SJSA1 (cell line): ENCODE data around the gene AIF1. TPM values are rescaled to one million over a fixed set of nuclear protein-coding genes. Genes with fewer than 3 reads are reported as not detected.
A peak's percentile ranks its signal among the peaks of the same experiment; 100 is the strongest.

ENCODE experiments used
- DNase-seq, 2 experiments: peaks; one replicate each; pipeline ENCODE4 v3.0.0-alpha.2; 2015 to 2020; ENCODE audit warnings: low spot score in 2 of 2, low read depth in 1 of 2
- H3K27ac ChIP-seq: fragments of 250-450 bp; sonication (Bioruptor Pico); 2 replicates; pipeline ENCODE4 v1.5.1; 2020; ENCODE audit warnings: mild to moderate bottlenecking, moderate library complexity
- H3K27me3 ChIP-seq: fragments of 250-450 bp; sonication (Bioruptor Pico); replicated peaks from 2 replicates; pipeline ENCODE4 v1.5.1; 2020; ENCODE audit warnings: mild to moderate bottlenecking, moderate library complexity
- H3K36me3 ChIP-seq: fragments of 250-450 bp; sonication (Bioruptor Pico); 2 replicates; pipeline ENCODE4 v1.5.1; 2020; ENCODE audit warnings: mild to moderate bottlenecking
- H3K4me1 ChIP-seq: fragments of 250-450 bp; sonication (Bioruptor Pico); replicated peaks from 2 replicates; pipeline ENCODE4 v1.6.1; 2021; ENCODE audit warnings: mild to moderate bottlenecking
- H3K4me3 ChIP-seq: fragments of 250-450 bp; sonication (Bioruptor Pico); 2 replicates; pipeline ENCODE4 v1.5.1; 2020; ENCODE audit warnings: mild to moderate bottlenecking
- H3K9me3 ChIP-seq: fragments of 250-450 bp; sonication (Bioruptor Pico); replicated peaks from 2 replicates; pipeline ENCODE4 v1.5.1; 2020; ENCODE audit warnings: mild to moderate bottlenecking
- total RNA-seq: library from RNA; depleted of rRNA; stranded (reverse); fragments of >200 nt; shearing (Covaris generic); gene quantifications from 2 replicates; pipeline ENCODE4 v1.2.3, GENCODE V29; 2014

AIF1 gene
- total RNA-seq, 1 experiment from 2014 or later, result not detected

- H3K4me1 ChIP-seq, result peaks cover 21% of the 10 kb centered on the region
- DNase-seq, result no peak
- peaks cover 34% of the 10 kb centered on the region for H3K36me3 ChIP-seq
- H3K4me3 ChIP-seq, result no peak overlapping the region
- no peaks in the 10 kb centered on the region for H3K9me3 ChIP-seq
- H3K27me3 ChIP-seq, result no peaks in the 10 kb centered on the region
- no peak overlapping the region for H3K27ac ChIP-seq
Measured at GRCh38 chr6:31654574-31655348, 39.7 kb downstream of the AIF1 start.

GRCh38 chr6:31655349-31656237 is 40.6 kb downstream of the AIF1 start, which contains the start of gene APOM:
Gene APOM (plus strand): TSS chr6:31655894. CDS start chr6:31655967, 73 bp downstream.
- H3K36me3 ChIP-seq, result peaks cover 29% of the 10 kb centered on the region
- no peaks in the 10 kb centered on the region for H3K9me3 ChIP-seq
- H3K27ac ChIP-seq, result no peak within 1 kb of the TSS
- peaks cover 24% of the 10 kb centered on the region for H3K4me1 ChIP-seq
- no peak within 1 kb of the TSS for H3K4me3 ChIP-seq
- DNase-seq, result no peak
- no peaks in the 10 kb centered on the region for H3K27me3 ChIP-seq

- Histone ChIP-seq H3K27ac (no peak overlapping the region), H3K4me3 (no peak overlapping the region), H3K9me3 (no peaks in the 10 kb centered on the region), H3K27me3 (no peaks in the 10 kb centered on the region), H3K4me1 (peaks cover 25% of the 10 kb centered on the region), H3K36me3 (peaks cover 29% of the 10 kb centered on the region)
- no peak for DNase-seq
Measured at GRCh38 chr6:31657406-31658157, 42.5 kb downstream of the AIF1 start.

- Histone ChIP-seq H3K27ac (no peak overlapping the region), H3K27me3 (no peaks in the 10 kb centered on the region), H3K9me3 (no peaks in the 10 kb centered on the region), H3K4me3 (no peak overlapping the region), H3K36me3 (peaks cover 30% of the 10 kb centered on the region), H3K4me1 (peaks cover 25% of the 10 kb centered on the region)
- DNase-seq, result no peak
Measured at GRCh38 chr6:31658158-31658688, 43.2 kb downstream of the AIF1 start.

- Histone ChIP-seq H3K4me1 (peaks cover 28% of the 10 kb centered on the region), H3K36me3 (peaks cover 36% of the 10 kb centered on the region), H3K27ac (no peak overlapping the region), H3K27me3 (no peaks in the 10 kb centered on the region), H3K9me3 (no peaks in the 10 kb centered on the region), H3K4me3 (peak overlapping the region; percentile 56)
- DNase-seq, result no peak
Measured at GRCh38 chr6:31658983-31659648, 44.1 kb downstream of the AIF1 start.

- peaks cover 36% of the 10 kb centered on the region for H3K36me3 ChIP-seq
- DNase-seq, result peak in 1 of 2 experiments; percentile 35
- no peaks in the 10 kb centered on the region for H3K27me3 ChIP-seq
- H3K27ac ChIP-seq, result peak overlapping the region; percentile 30; the same call in 1 of the 2 replicates
- H3K9me3 ChIP-seq, result no peaks in the 10 kb centered on the region
- peaks cover 33% of the 10 kb centered on the region for H3K4me1 ChIP-seq
- H3K4me3 ChIP-seq, result peak overlapping the region; percentile 56
Measured at GRCh38 chr6:31659649-31660380, 44.8 kb downstream of the AIF1 start.

GRCh38 chr6:31660381-31661261 is 45.6 kb downstream of the AIF1 start, which contains the start of gene C6orf47:
Gene C6orf47 (minus strand): TSS chr6:31660778. CDS start chr6:31659947, 831 bp downstream.
- no peaks in the 10 kb centered on the region for H3K27me3 ChIP-seq
- peaks cover 36% of the 10 kb centered on the region for H3K36me3 ChIP-seq
- DNase-seq, result peak; percentile 64 to 84
- H3K4me1 ChIP-seq, result peaks cover 33% of the 10 kb centered on the region
- no peaks in the 10 kb centered on the region for H3K9me3 ChIP-seq
- peak within 1 kb of the TSS; percentile 56 for H3K4me3 ChIP-seq
- peak within 1 kb of the TSS; percentile 30; the same call in 1 of the 2 replicates for H3K27ac ChIP-seq

- H3K4me1 ChIP-seq, result peaks cover 33% of the 10 kb centered on the region
- no peak for DNase-seq
- no peaks in the 10 kb centered on the region for H3K27me3 ChIP-seq
- H3K27ac ChIP-seq, result no peak overlapping the region
- H3K36me3 ChIP-seq, result peaks cover 42% of the 10 kb centered on the region
- H3K9me3 ChIP-seq, result no peaks in the 10 kb centered on the region
- peak overlapping the region; percentile 56 for H3K4me3 ChIP-seq
Measured at GRCh38 chr6:31661262-31662123, 46.5 kb downstream of the AIF1 start.

- DNase-seq, result no peak
- Histone ChIP-seq H3K4me3 (no peak overlapping the region), H3K9me3 (no peaks in the 10 kb centered on the region), H3K27me3 (no peaks in the 10 kb centered on the region), H3K4me1 (peaks cover 40% of the 10 kb centered on the region), H3K27ac (no peak overlapping the region), H3K36me3 (peaks cover 49% of the 10 kb centered on the region)
Measured at GRCh38 chr6:31662124-31662723, 47.2 kb downstream of the AIF1 start.

GRCh38 chr6:31663126-31663960 is 48.3 kb downstream of the AIF1 start:
- no peaks in the 10 kb centered on the region for H3K27me3 ChIP-seq
- H3K27ac ChIP-seq, result no peak overlapping the region
- no peak for DNase-seq
- H3K36me3 ChIP-seq, result peaks cover 49% of the 10 kb centered on the region
- H3K4me1 ChIP-seq, result peaks cover 41% of the 10 kb centered on the region
- H3K4me3 ChIP-seq, result no peak overlapping the region
- no peaks in the 10 kb centered on the region for H3K9me3 ChIP-seq
